GM19099 (cell line): ENCODE measurements around the gene CRYGN.

Experiments used
- POLR2A ChIP-seq: IDR thresholded peaks from 3 replicates; pipeline ENCODE4 v1.6.1; 2011; ENCODE audit warnings: low read depth; ENCODE audit not compliant: insufficient read length; ENCODE audit errors: extremely low read depth

The CRYGN gene

GRCh38 chr7:151436446-151437158, 3.3 kb downstream of the CRYGN start:
- TF ChIP-seq POLR2A = no peak

- no peak for TF ChIP-seq POLR2A
Observed at GRCh38 chr7:151435971-151436370, 4.0 kb downstream of the CRYGN start.

GRCh38 chr7:151435103-151435916, 4.6 kb downstream of the CRYGN start:
- TF ChIP-seq POLR2A = no peak

GRCh38 chr7:151434549-151434948, 5.4 kb downstream of the CRYGN start:
- TF ChIP-seq POLR2A = no peak

GRCh38 chr7:151433721-151434400, 6.1 kb downstream of the CRYGN start:
- TF ChIP-seq POLR2A = no peak

GRCh38 chr7:151432658-151433521, 7.1 kb downstream of the CRYGN start:
- no peak for TF ChIP-seq POLR2A

- TF ChIP-seq POLR2A = no peak
Observed at GRCh38 chr7:151431768-151432311, 8.1 kb downstream of the CRYGN start.

- no peak for TF ChIP-seq POLR2A
Observed at GRCh38 chr7:151431281-151431767, 8.6 kb downstream of the CRYGN start.

- TF ChIP-seq POLR2A = no peak
Observed at GRCh38 chr7:151430391-151431205, 9.3 kb downstream of the CRYGN start.

GRCh38 chr7:151429560-151430331, 10.2 kb downstream of the CRYGN start:
- no peak for TF ChIP-seq POLR2A

- TF ChIP-seq POLR2A = no peak
Observed at GRCh38 chr7:151429237-151429559, 10.7 kb downstream of the CRYGN start.

- no peak for TF ChIP-seq POLR2A
Observed at GRCh38 chr7:151428378-151429236, 11.3 kb downstream of the CRYGN start.

GRCh38 chr7:151427705-151428377, 12.1 kb downstream of the CRYGN start:
- no peak for TF ChIP-seq POLR2A
